ENCODE results near the gene COPZ2.
"Not testable (repeated sequence)": the region's sequence is repeated elsewhere in the genome, so short reads cannot be mapped to it uniquely, and the experiment has no call there.

The COPZ2 gene

DNA sequence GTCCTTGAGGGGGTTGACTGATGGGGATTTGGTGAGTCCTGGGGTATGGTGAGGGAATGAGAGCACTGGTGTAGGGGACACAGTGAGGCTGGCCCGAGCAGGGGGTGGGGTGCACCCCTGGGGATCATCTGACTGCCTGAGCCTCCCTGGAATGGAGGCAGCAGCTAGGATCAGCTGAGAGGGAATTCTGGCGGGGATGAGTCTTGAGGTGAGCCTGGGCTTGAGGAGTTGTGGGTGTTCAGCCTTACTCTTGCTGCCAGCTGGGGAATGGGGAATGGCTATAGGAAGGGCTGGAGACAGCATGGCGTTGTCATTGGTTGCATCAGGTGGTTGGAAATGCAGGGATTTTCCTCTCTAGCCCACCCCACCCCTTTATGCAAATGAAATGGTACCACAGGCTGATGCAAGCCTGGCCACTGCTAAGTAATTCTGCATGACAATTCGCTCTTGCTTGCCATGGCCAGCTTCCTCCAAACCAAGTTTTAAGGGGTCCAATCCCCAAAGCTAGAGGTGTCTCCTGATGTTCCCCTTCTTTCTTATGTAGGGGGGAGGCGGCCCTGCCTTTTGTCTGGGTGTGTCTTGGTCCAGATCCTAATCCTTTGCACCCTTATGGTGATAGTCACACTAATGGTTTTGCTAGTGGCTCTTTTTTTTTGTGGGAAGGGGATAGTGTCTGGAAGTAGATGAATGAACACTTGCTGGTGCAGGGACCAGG lies 18.1 kb upstream of the COPZ2 start:
- no peak for DNase-seq

DNA sequence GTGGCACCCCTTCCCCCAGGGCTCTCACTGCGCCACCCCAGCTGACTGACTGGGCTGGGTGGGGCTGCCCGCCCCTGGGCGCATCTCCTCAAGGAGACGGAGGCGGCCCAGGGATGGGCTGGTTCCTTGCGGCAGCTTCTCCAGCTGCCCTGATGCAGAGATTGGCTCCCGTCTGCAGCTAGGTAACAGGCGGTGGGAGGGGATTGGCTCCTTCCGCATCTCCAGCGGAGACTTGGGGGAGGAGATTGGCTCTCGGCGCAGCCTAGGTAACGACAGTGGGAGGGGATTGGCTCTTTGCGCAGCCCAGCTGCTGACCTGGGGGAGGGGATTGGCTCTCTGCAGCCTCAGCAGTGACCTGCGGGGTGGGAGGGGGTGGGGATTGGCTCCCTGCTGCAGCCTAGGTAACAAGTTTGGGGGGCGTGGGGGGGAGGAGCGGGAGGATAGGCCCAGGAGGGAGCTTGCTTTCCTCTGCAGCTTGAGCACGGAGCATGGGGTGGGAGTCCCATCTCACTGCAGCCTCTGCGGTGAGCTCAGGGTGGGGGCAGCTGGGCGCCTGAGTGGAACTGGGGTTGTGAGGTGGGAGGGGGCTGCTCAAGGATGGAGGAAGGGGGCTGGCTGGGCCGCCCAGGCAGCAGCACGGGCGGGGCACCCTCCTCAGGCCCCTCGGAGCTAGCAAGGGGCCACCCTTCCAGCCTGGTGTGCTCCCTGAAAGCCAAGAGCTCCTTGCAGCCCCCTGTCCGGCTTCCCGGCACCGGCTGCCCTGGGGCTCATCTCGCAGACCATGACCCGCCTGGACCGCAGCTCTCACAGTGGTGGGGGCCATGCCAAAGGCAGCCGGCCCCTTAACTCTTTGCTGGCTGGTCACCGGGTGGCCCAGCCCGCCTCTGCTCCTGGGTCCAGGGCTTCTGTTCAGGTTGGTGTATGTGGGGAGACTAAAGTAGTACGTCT lies 16.9 kb upstream of the COPZ2 start:
- peak; percentile 89 for DNase-seq

DNA sequence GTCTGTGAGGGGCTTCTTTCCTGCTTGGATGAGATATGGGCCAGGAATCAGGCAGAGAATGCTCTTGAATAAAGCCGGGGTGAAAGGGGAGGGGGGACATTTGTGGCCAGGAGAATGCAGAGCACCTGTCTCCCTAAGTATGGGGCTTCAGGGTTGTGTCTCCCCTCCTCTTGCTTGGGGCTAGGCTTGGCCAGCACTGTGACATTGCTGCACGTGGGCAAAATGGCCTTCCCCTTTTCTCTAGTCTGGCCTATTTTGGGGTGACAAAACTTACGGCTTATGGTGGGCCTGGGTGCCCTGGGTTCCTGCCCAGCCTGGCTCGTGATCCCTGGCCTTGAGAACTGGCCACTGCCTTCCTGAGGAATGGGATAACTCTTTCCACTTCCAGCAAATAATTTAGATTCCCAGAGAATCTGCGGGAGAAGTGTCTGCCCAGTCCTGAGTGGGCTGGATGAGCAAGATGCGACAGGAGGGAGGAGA lies 16.2 kb upstream of the COPZ2 start:
- no peak for DNase-seq

DNA sequence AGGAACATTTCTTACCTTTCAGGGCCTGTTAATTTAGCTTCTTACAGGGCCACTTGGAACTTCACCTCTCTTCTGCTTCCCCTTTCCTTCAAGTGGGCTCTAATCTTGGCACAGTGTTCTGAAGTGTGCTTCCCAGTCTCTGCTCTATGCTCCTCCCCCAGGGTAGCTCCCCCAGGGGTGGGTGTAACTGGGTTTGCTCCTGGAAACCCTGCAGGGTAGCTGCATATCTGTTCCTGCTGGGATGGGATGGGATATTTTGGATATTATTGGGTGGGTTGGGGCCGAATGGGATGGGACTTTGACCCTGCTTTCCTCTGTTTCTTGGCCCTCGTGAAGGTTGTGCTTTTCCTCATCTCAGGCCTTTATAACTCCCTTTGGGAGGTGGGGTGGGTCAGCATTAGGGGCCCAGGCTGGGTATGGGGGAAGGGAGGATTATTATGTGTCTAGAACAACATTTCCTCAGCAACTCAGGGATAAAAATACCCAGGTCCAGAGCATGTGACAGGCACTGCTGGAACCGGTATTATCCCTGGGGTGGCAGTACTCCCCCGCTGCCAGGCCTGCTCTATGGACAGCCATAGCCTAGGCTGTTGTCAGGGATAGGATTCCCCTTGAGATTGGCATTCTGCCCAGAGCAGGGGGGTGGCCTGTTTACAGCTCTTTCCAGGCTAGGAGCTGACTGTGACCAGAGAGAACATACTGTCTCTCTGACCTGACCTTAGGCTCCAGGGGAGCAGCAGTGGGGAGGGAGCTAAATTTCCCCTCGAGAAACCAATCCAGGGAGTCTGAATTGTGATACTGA lies 15.6 kb upstream of the COPZ2 start:
- DNase-seq: peak; percentile 60

DNA sequence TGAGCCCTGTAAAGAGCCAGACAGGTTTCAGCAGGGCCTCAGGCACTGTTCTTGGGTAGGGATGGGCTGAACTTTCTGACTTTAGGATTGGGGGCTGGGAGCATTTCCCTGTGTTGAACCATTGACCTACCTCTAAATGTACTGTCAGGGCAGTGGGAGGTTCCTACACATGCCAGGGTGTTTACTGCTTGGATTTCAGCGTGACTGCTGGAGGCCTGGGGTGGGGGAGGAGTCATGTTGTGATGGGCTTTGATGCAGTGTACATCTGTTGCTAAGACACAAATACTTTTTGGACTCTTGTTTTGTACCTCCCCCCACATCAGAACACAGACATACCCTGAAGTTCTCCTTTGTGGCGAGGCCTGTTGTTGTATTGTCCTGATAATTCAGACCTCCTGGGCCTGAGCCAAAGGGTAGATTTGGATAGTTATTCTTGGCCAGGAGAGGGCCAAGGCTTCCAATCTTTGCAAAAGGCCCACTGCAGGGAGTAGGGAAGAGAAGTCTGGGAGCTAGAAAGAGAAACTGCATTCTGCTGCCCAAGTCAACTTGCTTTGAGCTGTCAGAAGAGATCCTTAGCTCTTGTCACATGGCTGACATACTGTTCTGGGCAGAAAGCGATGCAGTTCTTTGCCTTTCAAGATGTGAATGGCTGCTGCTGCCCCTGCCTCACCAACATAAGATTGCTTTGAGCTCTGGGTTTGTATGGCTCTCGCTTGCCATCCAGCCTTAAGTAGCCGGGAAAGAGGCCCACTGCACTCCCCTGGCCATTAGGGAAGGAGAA lies 14.3 kb upstream of the COPZ2 start:
- no peak for DNase-seq

DNA sequence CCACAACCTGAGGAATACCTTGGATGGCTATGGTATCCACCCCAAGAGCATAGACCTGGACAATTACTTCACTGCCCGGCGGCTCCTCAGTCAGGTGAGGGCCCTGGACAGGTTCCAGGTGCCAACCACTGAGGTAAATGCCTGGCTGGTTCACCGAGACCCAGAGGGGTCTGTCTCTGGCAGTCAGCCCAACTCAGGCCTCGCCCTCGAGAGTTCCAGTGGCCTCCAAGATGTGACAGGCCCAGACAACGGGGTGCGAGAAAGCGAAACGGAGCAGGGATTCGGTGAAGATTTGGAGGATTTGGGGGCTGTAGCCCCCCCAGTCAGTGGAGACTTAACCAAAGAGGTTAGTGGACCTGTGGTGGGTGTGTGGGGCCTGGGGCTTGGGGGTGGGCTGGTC lies 13.7 kb upstream of the COPZ2 start:
- DNase-seq: no peak

DNA sequence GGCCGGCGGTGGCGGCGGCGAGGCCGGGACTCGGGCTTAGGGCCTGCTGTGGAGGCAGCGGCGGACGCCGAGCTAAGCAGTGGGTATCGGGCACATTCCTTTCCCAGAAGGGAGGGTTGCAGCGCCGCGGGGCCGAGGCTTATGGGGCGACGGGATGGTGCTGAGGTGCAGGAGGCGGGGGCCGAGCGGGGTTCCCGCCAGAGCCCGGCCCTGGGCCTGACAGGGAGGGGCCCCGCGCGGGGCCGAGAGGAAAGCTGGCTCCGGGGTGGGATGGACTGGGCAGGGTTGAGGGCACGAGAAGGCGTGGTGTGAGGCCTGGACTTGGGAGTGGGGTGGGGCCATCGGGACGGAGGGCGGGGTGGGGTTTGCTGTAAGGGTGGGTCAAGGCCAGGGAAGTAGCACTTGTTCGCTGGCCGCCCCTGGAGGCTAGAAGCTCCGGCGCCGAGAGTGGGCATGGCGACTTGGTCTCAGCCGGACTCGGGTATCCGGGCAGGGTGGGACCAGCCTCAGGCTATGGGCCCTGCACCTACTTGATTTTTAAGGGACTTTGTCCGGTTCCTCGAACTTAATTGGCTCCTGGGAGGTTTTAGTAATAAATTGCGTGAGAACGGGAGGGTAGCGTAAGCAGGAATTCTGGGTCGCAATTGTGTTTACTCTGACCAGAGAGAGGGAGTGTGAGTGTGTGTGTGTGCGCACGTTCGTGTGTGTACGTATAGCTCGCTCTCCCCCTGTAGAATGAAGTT lies 11.0 kb upstream of the COPZ2 start:
- DNase-seq: no peak

DNA sequence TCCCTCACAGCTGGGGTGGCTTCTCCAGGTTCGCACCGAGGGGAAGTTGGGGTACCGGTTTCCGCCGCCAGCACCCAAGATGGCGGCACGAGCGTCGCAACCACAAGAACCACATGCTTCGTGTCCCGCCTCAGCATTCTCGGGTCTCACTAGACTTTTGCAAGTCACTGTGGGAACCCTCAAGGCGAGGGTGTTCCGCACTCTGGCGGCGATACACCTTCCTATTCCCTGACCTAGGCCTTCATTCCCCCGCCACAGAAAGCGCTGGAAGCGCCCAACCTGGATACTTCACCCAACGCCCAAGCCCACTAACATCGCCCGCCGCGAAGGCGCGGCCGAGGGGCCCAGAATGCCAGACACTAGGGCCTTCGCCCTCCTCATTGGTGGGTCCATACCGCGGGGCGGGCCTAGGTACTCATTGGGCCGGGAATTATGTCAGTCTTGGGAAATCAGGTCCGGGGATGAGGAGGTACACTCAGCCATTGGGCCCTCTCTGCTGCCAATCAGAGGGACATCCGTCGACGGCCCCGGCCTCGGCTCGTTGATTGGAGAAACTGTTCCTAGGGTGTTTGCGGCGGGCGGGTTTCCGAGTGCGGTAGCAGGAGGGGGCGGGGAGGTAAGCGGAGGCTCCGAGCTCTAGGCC lies 10.3 kb upstream of the COPZ2 start, which contains the start of gene NFE2L1:
Gene NFE2L1, plus strand, starts transcription at position 619 of the 643 bp plus-strand sequence. CDS start 2,760 bp downstream, outside the sequence.
- peak; percentile 95 for DNase-seq

DNA sequence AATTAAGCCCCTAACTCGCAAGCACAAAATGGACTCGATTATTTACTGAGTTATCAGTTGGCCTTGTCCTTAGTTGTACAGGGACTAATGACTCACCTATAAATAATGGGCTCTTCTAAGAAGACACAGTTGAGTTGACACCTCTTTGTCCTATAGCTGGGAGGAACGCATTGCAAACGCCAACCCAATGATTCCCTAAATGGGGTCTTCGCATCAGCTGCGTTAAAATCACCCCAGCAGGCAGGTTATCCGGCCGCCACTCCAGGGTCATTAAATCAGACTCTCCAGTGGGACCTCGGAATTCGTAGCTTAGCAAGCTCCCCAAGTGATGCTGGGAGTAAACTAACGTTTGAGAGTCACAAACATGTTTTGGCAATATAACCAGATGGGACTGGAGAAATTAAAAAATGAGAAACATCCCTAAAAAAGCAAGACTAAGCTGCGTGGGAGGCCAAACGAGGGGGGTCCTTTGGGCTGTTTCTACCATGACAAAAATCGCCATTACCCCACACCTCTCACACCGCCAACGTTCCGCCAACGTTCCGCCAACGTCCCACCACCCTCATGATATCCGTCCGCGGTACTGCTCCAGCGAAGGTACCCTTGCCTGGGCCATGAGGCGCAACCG lies 9.6 kb upstream of the COPZ2 start:
- DNase-seq: no peak

DNA sequence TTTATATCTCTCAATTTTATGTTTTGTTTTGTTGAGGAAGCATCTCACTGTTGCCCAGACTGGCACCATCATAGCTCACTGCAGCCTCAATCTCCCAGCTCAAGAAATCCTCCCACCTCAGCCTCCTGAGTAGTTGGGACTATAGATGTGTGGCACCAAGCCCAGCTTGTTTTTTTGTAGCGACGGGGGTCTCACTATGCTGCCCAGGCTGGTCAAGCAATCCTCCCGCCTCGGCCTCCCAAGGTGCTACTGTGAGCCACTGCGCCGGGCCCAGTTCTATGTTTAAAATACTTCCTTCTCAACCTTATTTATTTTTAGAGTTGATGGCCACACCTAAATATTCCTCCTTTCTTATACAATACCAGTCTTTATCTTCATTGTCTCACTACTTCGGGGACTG lies 8.7 kb upstream of the COPZ2 start:
- no peak for DNase-seq

DNA sequence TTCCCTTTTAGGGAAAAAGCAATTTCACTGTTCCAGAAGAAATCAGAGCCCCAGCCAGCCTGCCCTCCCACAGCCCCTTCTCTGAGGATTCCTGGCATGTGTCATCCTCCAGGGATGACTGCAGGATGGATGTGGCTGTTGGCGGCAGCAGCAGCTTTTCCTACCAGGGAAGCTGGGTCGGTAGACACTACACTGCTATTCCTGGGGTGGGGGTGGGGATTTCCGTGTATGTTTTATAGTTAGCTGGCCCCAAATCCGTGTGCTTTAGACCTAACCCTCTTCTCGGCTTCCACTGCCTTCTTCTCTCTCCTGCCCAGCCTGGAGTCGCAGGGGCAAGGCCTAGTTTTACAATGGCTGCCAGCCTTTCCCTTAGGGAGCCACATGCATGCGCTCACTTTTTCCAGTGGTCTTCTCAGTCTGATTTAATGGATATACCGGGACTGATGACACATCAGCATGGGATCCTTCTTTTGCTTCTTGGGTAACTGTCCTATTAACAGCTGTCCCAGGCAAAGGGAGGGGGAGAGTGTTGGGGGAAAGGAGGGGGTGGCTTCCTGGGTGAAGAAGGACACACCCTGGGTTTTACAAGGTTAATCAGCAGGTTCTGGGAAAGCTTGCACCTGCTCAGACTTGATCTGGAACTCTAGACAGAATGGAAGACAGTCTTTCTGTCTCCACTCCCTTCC lies 7.9 kb upstream of the COPZ2 start:
- no peak for DNase-seq

DNA sequence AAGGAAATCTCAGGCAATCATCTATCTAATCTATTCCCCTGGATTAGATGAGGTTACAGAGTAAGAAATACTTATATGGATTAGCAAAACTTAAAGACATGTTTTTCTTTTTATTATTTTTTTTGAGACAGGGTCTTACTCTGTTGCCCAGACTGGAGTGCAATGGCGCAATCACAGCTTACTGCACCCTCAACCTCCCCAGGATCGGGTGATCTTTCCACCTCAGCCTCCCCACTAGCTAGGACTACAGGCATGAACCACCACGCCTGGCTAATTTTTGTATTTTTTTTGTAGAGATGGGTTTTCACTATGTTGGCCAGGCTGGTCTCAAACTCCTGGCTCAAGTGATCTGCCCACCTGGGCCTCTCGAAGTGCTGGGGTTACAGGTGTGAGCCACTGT lies 7.3 kb upstream of the COPZ2 start:
- DNase-seq: no peak

DNA sequence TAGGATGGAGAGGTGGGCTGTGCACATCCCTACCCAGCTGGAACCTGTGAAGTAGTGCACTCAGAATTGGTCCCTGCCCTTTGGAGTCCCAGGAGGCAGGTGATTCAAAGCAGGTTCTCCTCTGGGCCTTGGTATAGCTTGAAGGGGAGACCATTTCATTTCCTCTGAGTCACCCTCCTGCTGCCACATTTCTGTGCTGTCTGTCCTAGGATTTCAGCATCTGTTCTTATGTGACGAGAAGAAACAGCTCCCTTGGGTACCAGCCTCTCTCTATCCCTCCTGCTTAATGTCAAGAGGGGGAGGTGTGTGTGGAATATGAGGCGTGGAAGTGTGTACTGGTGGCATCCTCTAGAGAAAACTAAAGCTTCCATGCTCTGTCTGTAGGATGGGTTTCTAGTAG lies 5.6 kb upstream of the COPZ2 start:
- DNase-seq: no peak

DNA sequence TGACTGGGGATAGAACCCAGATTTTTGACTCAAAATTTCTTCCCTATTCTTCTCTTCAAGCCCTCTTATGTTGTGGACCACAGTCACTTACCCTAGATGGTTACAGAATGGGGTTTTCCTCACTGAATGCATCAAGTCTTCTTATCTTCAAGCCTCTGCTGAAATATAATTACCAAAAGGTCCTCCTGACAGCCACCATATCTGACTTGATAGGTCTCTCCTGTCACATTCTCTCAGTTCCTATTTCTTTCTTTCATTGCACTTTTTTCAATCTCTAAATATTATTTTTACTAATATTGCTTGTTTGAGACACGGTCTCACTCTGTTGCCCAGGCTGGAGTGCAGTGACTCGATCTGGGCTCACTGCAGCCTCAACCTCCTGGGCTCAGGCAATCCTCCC lies 1.1 kb upstream of the COPZ2 start:
- no peak for DNase-seq

DNA sequence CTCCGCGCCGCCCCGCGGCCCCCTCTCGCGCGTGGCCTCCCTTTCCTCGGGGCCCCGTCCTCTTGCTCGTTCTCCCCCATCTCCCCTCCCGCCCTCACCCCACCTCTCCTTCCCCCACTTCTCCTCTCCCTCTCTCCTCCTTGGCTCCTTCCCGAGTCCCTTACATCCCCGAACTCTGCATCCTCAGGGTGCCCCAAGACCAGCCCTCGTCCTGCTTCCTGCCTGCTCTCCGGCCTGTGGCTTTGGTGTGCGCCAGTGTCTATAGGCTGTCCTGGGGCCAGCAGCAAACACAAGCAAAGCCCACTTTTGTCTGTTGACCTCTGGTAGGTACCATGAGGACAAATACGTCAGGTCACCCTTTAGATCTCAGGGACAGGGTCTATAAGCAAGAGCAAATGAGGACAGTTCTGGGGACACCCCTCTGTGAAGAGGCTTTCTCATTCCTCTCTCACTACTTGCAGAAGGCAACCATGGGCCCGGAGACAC lies 284 bp upstream of the COPZ2 start:
- DNase-seq: no peak

DNA sequence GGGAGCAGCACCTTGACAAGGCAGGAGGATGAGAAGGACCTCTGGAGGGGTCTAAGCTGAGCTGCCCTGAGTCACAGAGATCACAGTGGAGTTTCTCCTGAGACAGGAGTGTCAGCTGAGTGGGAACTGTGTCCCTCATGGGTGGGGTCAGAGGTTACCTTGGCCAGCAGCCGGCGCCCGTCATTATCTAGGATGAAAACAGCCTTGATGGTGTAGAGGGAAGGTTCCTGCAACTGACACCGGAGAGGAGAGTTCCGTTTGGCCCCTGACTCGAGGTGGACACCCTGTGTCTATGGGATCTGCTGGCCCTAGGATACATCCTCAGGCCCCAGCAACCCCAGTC lies 933 bp downstream of the COPZ2 start:
- DNase-seq: no peak

DNA sequence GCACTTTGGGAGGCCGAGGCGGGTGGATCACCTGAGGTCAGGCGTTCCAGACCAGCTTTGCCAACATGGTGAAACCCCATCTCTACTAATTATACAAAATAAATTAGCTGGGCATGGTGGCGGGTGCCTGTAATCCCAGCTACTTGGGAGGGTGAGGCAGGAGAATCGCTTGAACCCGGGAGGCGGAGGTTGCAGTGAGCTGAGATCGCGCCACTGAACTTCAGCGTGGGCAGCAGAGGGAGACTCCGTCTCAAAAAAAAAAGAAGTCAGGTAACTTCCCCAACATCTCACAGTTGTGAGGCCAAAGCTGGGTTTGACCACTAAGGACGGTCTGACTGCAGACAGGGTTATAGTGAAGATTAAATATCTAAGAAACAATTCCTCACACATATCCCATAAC lies 2.9 kb downstream of the COPZ2 start:
- DNase-seq: not testable (repeated sequence)

DNA sequence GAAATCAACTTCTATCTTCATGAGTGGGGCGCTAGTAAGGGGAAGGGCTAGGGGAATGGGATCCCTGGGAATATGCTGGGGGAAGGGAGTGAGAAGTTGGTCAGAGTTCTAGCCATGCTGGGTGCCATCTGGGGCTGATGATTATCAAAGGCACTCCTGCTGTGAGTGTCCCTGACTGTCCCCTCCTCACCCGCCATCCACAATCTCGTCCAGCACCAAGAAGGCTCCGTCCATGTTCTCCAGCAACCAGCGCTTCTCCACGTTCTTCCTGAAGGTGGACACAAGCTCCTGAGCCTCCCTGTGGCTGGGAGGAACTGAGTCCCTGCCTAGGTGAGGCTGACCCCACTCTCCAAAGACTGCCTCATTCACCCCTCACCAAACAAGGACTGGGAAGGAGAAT lies 5.6 kb downstream of the COPZ2 start:
- DNase-seq: no peak

DNA sequence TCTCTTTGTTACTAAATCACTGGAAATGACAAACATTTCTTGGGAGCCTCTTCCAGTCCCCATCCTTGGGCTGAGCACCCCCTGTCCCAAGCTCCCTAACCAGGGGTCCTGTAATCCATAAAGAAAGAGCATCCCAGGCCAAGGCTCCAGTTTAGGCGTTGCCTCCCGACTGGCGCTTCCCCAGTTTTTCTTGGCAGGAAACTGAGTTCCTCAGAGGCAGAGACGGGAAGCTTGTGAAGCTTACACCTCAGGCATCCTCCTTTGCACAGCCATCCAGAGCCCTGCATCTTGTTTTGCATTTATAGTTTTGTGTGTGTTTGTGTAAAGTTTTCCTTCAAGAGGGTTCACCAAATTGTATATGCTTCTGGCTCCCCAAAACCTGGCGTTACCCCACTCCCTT lies 7.1 kb downstream of the COPZ2 start:
- DNase-seq: no peak

DNA sequence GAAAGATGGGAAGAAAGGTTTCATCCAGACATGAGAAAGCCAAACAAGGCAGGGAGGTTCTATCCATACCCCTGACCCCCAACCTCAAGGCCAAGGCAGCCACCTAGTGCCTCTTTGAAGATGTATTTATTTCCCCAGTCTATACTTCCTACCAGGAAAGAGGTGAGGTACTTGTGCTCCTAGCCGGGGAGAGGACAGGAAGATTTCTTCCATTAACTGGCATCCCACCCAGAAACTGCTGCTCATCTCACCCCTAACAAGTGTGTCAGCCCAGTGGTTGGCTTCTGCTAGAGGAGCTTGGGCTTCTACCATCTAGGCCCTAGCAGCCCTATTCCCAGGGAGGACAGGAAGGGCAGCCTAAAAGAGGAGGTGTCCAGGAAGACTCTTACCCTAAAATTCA lies 8.9 kb downstream of the COPZ2 start:
- no peak for DNase-seq

Measured in NCI-H2107 (cell line).